Pericardium fibroblast (primary cell): ENCODE measurements around the gene FGFR2. TPM values are rescaled to one million over a fixed set of nuclear protein-coding genes. Genes with fewer than 3 reads are reported as not detected.

ENCODE experiments used
- total RNA-seq: library from RNA; depleted of rRNA; stranded (reverse); fragments of >200 nt; gene quantifications from 2 replicates; pipeline ENCODE4 v1.2.3, GENCODE V29; 2015

The FGFR2 gene
- total RNA-seq, result 0.35 TPM in 1 of 2 replicates, not detected in the other

DNA sequence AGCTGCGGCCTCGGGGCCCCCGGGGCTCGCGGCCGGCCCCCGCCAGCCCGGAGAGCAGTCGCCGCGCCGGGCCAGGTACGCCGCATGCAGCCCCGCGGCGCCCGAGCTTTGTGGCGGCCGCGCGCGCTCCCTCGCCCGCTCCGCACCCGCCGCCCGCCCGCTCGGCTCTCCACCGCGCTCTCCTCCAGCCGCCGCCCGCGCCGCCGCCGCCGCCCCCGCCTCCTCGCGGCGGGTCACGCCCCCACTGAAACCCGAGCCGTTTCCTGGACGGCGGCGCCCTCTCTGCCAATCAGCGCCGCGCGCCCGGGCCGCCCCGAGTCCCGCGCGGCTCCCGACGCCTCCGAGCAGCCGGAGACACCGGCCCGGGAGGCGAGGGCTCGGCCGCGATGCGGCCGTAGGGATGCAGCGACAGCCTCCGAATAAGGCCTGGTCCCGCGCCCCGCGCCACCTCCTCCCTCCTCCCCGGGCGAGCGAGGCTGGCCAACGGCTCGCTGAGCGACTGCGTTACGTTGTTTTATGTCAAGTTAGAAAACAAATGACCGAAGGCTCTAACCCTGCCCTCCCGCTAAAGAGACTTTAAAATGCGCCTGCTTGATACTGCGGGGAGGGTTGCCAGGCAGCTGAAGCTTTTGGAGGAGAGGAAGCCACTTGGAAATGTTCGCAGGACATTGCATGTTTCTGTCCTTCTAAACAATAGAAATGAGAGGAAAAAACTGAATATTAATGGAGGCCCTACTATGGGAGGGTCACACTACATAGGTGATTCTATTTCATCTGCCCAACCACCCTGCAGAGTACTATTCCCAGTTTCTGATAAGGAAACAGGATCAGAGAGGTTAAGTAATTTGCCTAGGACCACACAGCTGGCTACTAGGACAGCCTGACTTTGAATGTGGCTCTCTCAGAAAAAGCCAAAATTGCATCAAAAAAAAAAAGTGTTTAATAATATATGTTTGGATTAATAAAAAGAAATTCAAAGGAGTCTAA lies at the start of gene FGFR2:
TSS of gene FGFR2 (minus strand) at position 182 of the 987 bp plus-strand sequence. CDS start 4,627 bp downstream, outside the sequence.

